Pancreas (tissue), 10 donors: ENCODE data around the gene ELOA2. TPM values are rescaled to one million over a fixed set of nuclear protein-coding genes. Genes with fewer than 3 reads are reported as not detected.
"Not testable (repeated sequence)": the region's sequence is repeated elsewhere in the genome, so short reads cannot be mapped to it uniquely, and the experiment has no call there.

Source experiments
- ATAC-seq, 4 donors: fragments of 200-7000 bp; cut with Tn5 transposase; one replicate each; pipeline versions ENCODE4 v1.8.0 to v1.9.1; 2020; ENCODE audit warnings: mild to moderate bottlenecking in 4 of 4, moderate library complexity in 4 of 4
- DNase-seq, 6 donors: peaks; one replicate each; pipeline ENCODE4 v3.0.0-alpha.2; 2020
- FAIRE-seq: peaks from 2 replicates; lab custom pipeline; 2012; peaks lifted over from hg19 to GRCh38; lab: Jason Lieb, UNC
- H3K27ac ChIP-seq, 4 donors: fragments of 200-600 bp; sonication (generic); 1 replicate in 3 of 4; 2 replicates in 1 of 4; pipeline versions ENCODE4 v1.5.0 to v1.8.0; 2020
- H3K27me3 ChIP-seq, 4 donors: fragments of 200-600 bp; one replicate each; pipeline ENCODE4 v1.8.0; 2021
- H3K36me3 ChIP-seq, 3 donors: fragments of 200-600 bp; sonication (generic) in 1 of 3; one replicate each; pipeline versions ENCODE4 v1.5.0 to v1.8.0; 2020 to 2021
- H3K4me1 ChIP-seq, 3 donors: fragments of 200-600 bp; one replicate each; pipeline ENCODE4 v1.8.0; 2021
- H3K4me3 ChIP-seq, 4 donors: fragments of 200-600 bp; sonication (generic) in 2 of 4; one replicate each; pipeline versions ENCODE4 v1.5.0 to v1.8.0; 2020 to 2021
- H3K9me3 ChIP-seq, 4 donors: fragments of 200-600 bp; one replicate each; pipeline ENCODE4 v1.8.0; 2021
- WGBS, 2 donors: extraction: QIAGEN DNeasy Blood & Tissue Kit; methylation state at CpG; one replicate each; pipeline ENCODE4 v1.1.7; 2013; 5-methylcytosine and 5-hydroxymethylcytosine counted together
- intact Hi-C, 3 donors: fragments of 100-400 bp; cut with DNase I; formaldehyde crosslinking; loops; one replicate each; pipeline versions ENCODE4 v1.11.1 to v1.14.2; 2022
- polyA plus RNA-seq, 2 donors: library from polyadenylated mRNA; stranded (reverse); fragments of 200-250 nt; gene quantifications; one replicate each; pipeline ENCODE4 v1.2.3, GENCODE V29; 2013
- total RNA-seq, 6 donors: library from RNA; stranded (reverse); fragmentation: NEBNext Ultra II Directional in 4 of 6; extraction: Animal tissue kit (Norgen Biotek cat#: 25700) in 4 of 6; gene quantifications; one replicate each; pipeline versions ENCODE4 v1.2.1 to v1.2.4, GENCODE V29; 2021 to 2023
- TF ChIP-seq, protein P1 (sequence below), 4 donors: fragments of 200-600 bp; sonication (generic) in 3 of 4; IDR thresholded peaks; one replicate each; pipeline versions ENCODE4 v1.5.0 to v1.8.0; 2021; ENCODE audit warnings: antibody characterized with exemption in 4 of 4
- donor health status: healthy with polysubstance abuse.
- donor health status: DM: no; HTN: no; CAD: no; lungs with moderate emphysema.
- donor health status: DM: no; HTN: no; CAD: no.
- donor health status: control.
- donor health status: control.
- donor health status: Bipolar disorder and iron deficiency.
- donor health status: DM: yes; HTN: yes; CAD: no.
- donor health status: DM: no; HTN: no; CAD: no.
- donor health status: DM: no; HTN: no; CAD: no.
- donor health status: DM: yes; HTN: yes; CAD: no.

The ELOA2 gene
- total and polyA plus RNA-seq, 8 donors, result not detected

DNA sequence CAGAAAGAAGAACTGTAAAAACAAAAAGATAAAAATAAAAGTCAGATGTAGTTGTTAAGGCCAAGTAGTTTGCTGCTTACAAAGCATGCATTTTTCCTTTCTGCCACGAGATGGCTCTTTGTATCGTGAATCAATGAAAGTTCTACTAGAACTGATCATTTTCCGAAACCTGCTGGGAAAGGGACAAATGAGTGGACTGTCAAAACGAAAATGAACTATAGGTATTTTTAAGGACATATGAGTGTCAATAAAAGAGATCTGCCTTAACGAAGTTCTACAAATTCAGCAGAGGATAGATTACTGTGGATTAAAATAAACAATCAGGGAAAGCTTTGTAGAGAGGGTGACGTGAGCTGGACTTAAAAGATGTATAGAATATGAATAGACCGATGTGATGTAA, 15.0 kb upstream of the ELOA2 start:
- H3K4me1 ChIP-seq, result no peaks in the 10 kb centered on the region
- H3K9me3 ChIP-seq, result no peaks in the 10 kb centered on the region
- intact Hi-C loops, result no loop called here
- FAIRE-seq, result peak; percentile 86
- no peak overlapping the region for H3K4me3 ChIP-seq
- WGBS, 2 donors, result 28 to 30% methylated on average over 7 of the region's 7 CpGs
- H3K27me3 ChIP-seq, result no peaks in the 10 kb centered on the region
- TF ChIP-seq, protein P1, sequence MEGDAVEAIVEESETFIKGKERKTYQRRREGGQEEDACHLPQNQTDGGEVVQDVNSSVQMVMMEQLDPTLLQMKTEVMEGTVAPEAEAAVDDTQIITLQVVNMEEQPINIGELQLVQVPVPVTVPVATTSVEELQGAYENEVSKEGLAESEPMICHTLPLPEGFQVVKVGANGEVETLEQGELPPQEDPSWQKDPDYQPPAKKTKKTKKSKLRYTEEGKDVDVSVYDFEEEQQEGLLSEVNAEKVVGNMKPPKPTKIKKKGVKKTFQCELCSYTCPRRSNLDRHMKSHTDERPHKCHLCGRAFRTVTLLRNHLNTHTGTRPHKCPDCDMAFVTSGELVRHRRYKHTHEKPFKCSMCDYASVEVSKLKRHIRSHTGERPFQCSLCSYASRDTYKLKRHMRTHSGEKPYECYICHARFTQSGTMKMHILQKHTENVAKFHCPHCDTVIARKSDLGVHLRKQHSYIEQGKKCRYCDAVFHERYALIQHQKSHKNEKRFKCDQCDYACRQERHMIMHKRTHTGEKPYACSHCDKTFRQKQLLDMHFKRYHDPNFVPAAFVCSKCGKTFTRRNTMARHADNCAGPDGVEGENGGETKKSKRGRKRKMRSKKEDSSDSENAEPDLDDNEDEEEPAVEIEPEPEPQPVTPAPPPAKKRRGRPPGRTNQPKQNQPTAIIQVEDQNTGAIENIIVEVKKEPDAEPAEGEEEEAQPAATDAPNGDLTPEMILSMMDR (IDR thresholded peaks at IDR 0.05), result peak; percentile 16 to 57 (median 42)
- no peak overlapping the region for H3K27ac ChIP-seq
- peak in 3 of 4 donors; percentile 54 to 60 (median 56) for ATAC-seq
- DNase-seq, result peak in 1 of 6 donors; percentile 17
- no peaks in the 10 kb centered on the region for H3K36me3 ChIP-seq

DNA sequence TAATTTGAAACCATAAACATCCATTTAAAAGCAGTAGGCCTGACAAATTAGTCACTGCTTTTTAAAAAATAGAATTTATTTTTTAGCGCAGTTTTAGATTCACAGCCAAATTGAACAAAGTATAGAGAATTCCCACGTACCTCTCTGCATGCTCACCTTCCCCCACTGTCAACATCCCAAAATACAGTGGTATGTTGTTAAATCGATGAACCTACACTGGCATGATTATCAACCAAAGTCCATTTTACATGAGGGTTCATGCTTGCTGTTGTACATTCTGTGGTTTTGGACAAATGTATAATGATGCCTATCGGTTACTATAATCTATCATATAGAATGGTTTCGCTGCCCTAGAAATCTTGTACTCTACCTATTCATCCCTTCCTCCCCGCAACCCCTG, 5.6 kb upstream of the ELOA2 start:
- ATAC-seq, result no peak
- Histone ChIP-seq H3K9me3 (no peaks in the 10 kb centered on the region), H3K4me3 (no peak overlapping the region), H3K4me1 (no peaks in the 10 kb centered on the region), H3K27ac (no peak overlapping the region), H3K27me3 (no peaks in the 10 kb centered on the region), H3K36me3 (no peaks in the 10 kb centered on the region)
- 91 to 94% methylated on average over 6 of the region's 6 CpGs for WGBS, 2 donors
- intact Hi-C loops, result no loop called here
- DNase-seq, result no peak
- TF ChIP-seq, protein P1 (IDR thresholded peaks at IDR 0.05), result no peak
- FAIRE-seq, result no peak

DNA sequence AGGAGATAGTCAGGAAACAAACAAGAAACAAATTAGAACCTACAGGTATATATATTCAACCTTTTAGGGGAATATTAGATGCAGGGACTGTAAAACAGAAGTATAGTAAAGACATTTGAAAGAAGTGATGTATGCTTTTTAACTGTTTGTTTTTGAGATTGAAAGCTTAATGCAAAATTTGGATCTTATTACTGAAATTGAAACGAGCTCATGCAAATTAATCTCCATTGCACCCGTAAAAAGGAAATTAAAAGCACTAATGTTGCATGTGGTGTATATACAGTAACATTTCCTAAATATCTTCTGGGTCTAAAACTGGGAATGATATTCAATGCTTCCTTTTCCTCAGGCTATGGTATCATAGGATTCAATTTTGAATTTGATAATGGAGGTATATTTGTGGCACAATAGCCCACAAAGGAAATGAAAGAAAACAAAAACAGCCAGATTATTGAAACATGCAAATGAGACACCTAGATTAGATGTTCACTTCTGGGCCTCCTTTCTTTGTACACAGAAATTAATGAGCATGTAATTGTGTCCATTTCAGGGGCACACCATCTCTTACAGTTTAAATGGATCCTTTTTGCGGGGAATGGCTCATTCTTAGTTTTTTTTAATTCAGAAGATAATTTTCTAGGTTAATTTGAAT, 1.6 kb upstream of the ELOA2 start:
- FAIRE-seq, result no peak
- TF ChIP-seq, protein P1 (IDR thresholded peaks at IDR 0.05), result no peak
- H3K27me3 ChIP-seq, result no peaks in the 10 kb centered on the region
- no peaks in the 10 kb centered on the region for H3K4me1 ChIP-seq
- DNase-seq, result no peak
- ATAC-seq, result no peak
- H3K4me3 ChIP-seq, result no peak overlapping the region
- intact Hi-C loops, result no loop called here
- 73 to 79% methylated on average over 3 of the region's 3 CpGs for WGBS, 2 donors
- H3K36me3 ChIP-seq, result no peaks in the 10 kb centered on the region
- H3K9me3 ChIP-seq, result no peaks in the 10 kb centered on the region
- H3K27ac ChIP-seq, result no peak overlapping the region

DNA sequence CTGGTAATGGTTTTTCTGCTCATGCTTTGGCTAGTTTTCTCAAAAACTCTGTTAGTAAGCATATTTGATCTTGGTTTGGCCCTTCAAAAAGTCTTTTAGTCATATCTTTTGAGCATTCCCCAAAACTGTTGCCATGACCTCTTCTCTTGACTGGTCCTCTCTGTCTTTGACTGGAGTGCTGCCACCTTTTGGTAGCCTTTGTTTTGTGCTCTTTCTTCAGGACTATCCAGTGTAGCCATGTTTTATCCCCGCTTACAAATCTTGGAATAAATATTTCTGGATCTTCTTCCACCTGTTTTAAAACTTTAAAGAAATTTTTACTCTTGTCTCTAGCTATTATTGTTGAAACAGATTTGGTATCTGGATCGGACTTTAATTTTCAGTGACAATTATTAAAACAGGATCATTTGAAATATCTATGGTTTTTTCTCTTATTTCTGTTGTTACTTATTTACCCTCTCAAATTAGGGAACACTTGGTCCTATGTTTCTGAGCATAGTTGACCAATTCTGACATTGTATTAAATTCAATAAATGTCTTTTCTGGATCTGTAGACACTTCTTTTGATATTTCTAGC, 965 bp upstream of the ELOA2 start:
- no peak for FAIRE-seq
- Histone ChIP-seq H3K36me3 (no peaks in the 10 kb centered on the region), H3K4me1 (no peaks in the 10 kb centered on the region), H3K9me3 (no peaks in the 10 kb centered on the region), H3K27ac (no peak overlapping the region), H3K27me3 (no peaks in the 10 kb centered on the region), H3K4me3 (no peak overlapping the region)
- ATAC-seq, result peak in 1 of 4 donors; percentile 29
- no peak for DNase-seq
- WGBS, 2 donors, result 61 to 77% methylated on average over 2 of the region's 2 CpGs
- TF ChIP-seq, protein P1 (IDR thresholded peaks at IDR 0.05), result no peak
- intact Hi-C loops, result no loop called here

DNA sequence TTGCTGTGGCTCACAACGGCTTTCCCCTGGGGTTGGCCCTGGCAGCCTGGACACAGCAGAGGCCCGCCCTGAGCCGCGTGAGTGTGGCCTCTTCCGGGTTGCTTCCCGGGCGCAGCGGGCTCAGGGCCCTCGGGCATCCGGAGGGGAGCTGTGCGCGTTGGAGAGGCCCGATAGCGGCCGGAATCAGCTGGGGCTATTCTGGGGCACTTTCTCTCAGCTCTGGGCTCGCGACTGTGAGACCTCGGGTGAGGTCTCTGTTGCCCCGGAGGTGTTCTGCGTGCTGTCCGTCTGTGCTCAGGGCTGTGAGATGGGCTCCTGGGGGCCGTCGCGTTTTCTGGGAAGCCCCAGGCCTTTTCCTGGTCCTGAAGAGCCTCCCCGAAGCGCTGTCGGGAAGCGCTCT, 830 bp downstream of the ELOA2 start:
- H3K4me1 ChIP-seq, H3K9me3 ChIP-seq, ATAC-seq, H3K4me3 ChIP-seq, H3K27ac ChIP-seq, H3K36me3 ChIP-seq, H3K27me3 ChIP-seq, FAIRE-seq, intact Hi-C loops: not testable (repeated sequence)
- WGBS, 2 donors, result 89 to 90% methylated on average over 28 of the region's 28 CpGs
- DNase-seq, result peak in 1 of 6 donors; percentile 42
